ENCODE data around the gene TTC4. TPM values are rescaled to one million over a fixed set of nuclear protein-coding genes. Genes with fewer than 3 reads are reported as not detected.

Gene TTC4
- total and polyA plus RNA-seq, 2 experiments from 2014 or later: 14.0 to 20.0 TPM

DNA sequence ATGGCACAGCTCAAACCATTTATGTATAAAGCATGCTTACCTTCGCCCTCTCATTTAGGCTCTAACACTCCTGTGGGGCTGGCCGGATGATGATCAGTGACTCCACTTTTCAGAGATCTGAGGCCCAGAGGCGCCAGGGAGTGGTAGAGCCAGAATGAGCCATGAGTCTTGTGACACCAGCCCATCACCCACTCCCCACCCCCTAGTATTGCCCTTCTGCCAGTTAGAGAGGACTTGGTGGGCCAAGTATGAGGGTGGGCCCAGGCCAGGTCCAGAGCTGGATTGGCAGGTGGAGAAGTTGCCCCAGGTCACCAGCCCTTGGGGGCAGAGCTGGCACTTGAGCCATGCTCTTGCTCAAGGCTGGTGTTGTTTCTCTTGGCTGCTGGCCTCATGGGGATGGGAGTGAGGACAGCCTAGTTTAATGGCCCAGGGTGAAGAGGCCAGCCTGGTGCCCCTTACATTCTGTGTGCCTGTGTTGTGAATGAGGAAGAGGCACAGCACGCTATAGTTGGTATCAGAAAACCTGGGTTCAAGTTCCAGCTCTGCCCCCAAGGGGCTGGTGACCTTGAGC lies 30.2 kb upstream of the TTC4 start:
- no peaks in the 10 kb centered on the region for H3K27me3 ChIP-seq

DNA sequence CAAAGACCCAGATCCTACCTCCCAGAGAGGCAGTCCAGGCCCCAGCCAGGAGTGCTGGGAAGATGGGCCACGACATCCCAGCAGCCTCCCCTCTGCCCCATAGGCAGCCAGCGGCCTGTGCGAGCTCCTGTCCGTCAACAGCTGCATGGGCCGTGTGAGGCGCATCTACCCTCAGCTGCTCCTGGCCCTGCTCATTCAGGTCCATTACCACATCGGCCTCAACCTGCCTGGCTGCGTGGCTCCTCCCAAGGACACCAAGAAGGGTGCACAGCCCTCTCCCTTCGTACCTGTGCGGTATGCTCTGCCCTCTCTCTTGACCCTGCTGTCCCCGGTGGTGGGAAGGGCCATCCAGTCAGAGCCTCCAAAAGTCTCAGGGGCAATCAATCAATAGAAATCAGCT lies 29.5 kb upstream of the TTC4 start:
- no peaks in the 10 kb centered on the region for H3K79me2 ChIP-seq
- no peak overlapping the region for H3K27ac ChIP-seq
- no peaks in the 10 kb centered on the region for H3K4me1 ChIP-seq (ENCODE audit: insufficient read depth)
- no peaks in the 10 kb centered on the region for H3K27me3 ChIP-seq
- no peak overlapping the region for H2AFZ ChIP-seq
- H3K4me2 ChIP-seq: no peak overlapping the region
- no peaks in the 10 kb centered on the region for H3K9me3 ChIP-seq (ENCODE audit: low read depth)
- TF ChIP-seq, protein P1, sequence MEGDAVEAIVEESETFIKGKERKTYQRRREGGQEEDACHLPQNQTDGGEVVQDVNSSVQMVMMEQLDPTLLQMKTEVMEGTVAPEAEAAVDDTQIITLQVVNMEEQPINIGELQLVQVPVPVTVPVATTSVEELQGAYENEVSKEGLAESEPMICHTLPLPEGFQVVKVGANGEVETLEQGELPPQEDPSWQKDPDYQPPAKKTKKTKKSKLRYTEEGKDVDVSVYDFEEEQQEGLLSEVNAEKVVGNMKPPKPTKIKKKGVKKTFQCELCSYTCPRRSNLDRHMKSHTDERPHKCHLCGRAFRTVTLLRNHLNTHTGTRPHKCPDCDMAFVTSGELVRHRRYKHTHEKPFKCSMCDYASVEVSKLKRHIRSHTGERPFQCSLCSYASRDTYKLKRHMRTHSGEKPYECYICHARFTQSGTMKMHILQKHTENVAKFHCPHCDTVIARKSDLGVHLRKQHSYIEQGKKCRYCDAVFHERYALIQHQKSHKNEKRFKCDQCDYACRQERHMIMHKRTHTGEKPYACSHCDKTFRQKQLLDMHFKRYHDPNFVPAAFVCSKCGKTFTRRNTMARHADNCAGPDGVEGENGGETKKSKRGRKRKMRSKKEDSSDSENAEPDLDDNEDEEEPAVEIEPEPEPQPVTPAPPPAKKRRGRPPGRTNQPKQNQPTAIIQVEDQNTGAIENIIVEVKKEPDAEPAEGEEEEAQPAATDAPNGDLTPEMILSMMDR (IDR thresholded peaks at IDR 0.05; ENCODE audit: poor library complexity): no peak
- TF ChIP-seq EZH2phosphoT487 (IDR thresholded peaks at IDR 0.05; ENCODE audit: low read depth, severe bottlenecking, unreplicated experiment): no peak
- TF ChIP-seq EZH2 (IDR thresholded peaks at IDR 0.05; ENCODE audit: borderline replicate concordance): no peak
- 85% methylated on average over 11 of the region's 11 CpGs for WGBS (ENCODE audit: low lambda C conversion rate, missing lambda C conversion rate)
- DNase-seq (ENCODE audit: low spot score): no peak
- H4K20me1 ChIP-seq (ENCODE audit: insufficient read depth, poor library complexity, severe bottlenecking): no peaks in the 10 kb centered on the region
- H3K4me3 ChIP-seq: no peak overlapping the region
- no peaks in the 10 kb centered on the region for H3K36me3 ChIP-seq (replicated peaks; ENCODE audit: insufficient read depth, low read depth)
- no peaks in the 10 kb centered on the region for H3K9me2 ChIP-seq (replicated peaks; ENCODE audit: insufficient read depth)

More for the DNA sequence above, 30.2 kb upstream of the TTC4 start:
- WGBS (ENCODE audit: low lambda C conversion rate, missing lambda C conversion rate): 89% methylated on average over 4 of the region's 4 CpGs
- H3K4me3 ChIP-seq: no peak overlapping the region
- no peaks in the 10 kb centered on the region for H3K9me2 ChIP-seq (replicated peaks; ENCODE audit: insufficient read depth)
- H3K9me3 ChIP-seq (ENCODE audit: low read depth): no peaks in the 10 kb centered on the region
- H3K4me2 ChIP-seq: no peak overlapping the region
- H2AFZ ChIP-seq: no peak overlapping the region
- no peak overlapping the region for H3K27ac ChIP-seq
- no peaks in the 10 kb centered on the region for H3K36me3 ChIP-seq (replicated peaks; ENCODE audit: insufficient read depth, low read depth)
- DNase-seq (ENCODE audit: low spot score): no peak
- H4K20me1 ChIP-seq (ENCODE audit: insufficient read depth, poor library complexity, severe bottlenecking): no peaks in the 10 kb centered on the region
- H3K4me1 ChIP-seq (ENCODE audit: insufficient read depth): no peaks in the 10 kb centered on the region
- TF ChIP-seq, protein P1 (IDR thresholded peaks at IDR 0.05; ENCODE audit: poor library complexity): no peak
- TF ChIP-seq EZH2phosphoT487 (IDR thresholded peaks at IDR 0.05; ENCODE audit: low read depth, severe bottlenecking, unreplicated experiment) (no peak), EZH2 (IDR thresholded peaks at IDR 0.05; ENCODE audit: borderline replicate concordance) (no peak)
- no peaks in the 10 kb centered on the region for H3K79me2 ChIP-seq

DNA sequence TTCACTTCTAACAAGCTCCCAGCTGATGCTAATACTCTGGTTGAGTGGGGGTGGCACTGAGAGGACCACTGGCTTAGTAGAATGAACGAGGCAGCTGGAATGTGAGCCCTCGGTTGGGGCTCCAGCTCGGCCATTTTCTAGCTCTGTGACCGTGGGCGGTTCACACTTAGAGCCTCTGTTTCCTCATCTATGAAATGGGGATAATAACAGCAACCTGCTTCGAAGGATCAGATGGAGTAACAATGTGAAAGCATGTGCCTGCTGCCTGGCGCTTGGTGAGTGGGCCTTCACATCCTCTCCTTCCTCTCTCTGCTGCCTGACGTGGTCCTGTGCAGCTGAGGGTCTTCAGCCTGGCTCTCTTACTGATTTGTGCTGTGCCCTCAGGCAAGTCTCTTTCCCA lies 20.9 kb upstream of the TTC4 start:
- no peaks in the 10 kb centered on the region for H3K9me2 ChIP-seq (replicated peaks; ENCODE audit: insufficient read depth)
- H3K79me2 ChIP-seq: no peaks in the 10 kb centered on the region
- TF ChIP-seq, protein P1 (IDR thresholded peaks at IDR 0.05; ENCODE audit: poor library complexity): no peak
- TF ChIP-seq EZH2phosphoT487 (IDR thresholded peaks at IDR 0.05; ENCODE audit: low read depth, severe bottlenecking, unreplicated experiment): no peak
- TF ChIP-seq EZH2 (IDR thresholded peaks at IDR 0.05; ENCODE audit: borderline replicate concordance): no peak
- no peaks in the 10 kb centered on the region for H4K20me1 ChIP-seq (ENCODE audit: insufficient read depth, poor library complexity, severe bottlenecking)
- no peaks in the 10 kb centered on the region for H3K27me3 ChIP-seq
- H3K27ac ChIP-seq: no peak overlapping the region
- no peak for DNase-seq (ENCODE audit: low spot score)
- WGBS (ENCODE audit: low lambda C conversion rate, missing lambda C conversion rate): 84% methylated on average over 8 of the region's 8 CpGs
- no peak overlapping the region for H3K4me2 ChIP-seq
- H3K4me3 ChIP-seq: no peak overlapping the region
- no peak overlapping the region for H2AFZ ChIP-seq
- H3K4me1 ChIP-seq (ENCODE audit: insufficient read depth): no peaks in the 10 kb centered on the region
- H3K9me3 ChIP-seq (ENCODE audit: low read depth): no peaks in the 10 kb centered on the region
- H3K36me3 ChIP-seq (replicated peaks; ENCODE audit: insufficient read depth, low read depth): no peaks in the 10 kb centered on the region

All from hepatocyte (in vitro differentiated cells).